A549 treated with DMSO at 1 μM for 4 hours (cell line): ENCODE data around the gene DCTN2. TPM values are rescaled to one million over a fixed set of nuclear protein-coding genes. Genes with fewer than 3 reads are reported as not detected.

Experiments used
- total RNA-seq: library from RNA; stranded (reverse); fragments of 200-300 nt; extraction: Qiagen RNA extraction; gene quantifications from 5 replicates; pipeline ENCODE4 v1.2.3, GENCODE V29; 2022; ENCODE audit warnings: low read depth

Gene DCTN2
- 103 to 160 TPM (median 117 TPM) in 5 replicates for total RNA-seq

GRCh38 chr12:57546438-57547287 is at the start of gene DCTN2:
DCTN2 (minus strand) TSS chr12:57547192; CDS start chr12:57547063, 129 bp downstream.

GRCh38 chr12:57590864-57591781 is 44.1 kb upstream of the DCTN2 start, which contains the start of gene PIP4K2C:
PIP4K2C (plus strand) TSS chr12:57591192; CDS start chr12:57591290, 98 bp downstream.

GRCh38 chr12:57549909-57550640 is 3.1 kb upstream of the DCTN2 start, which contains the start of gene KIF5A:
KIF5A (plus strand) TSS chr12:57550044; CDS start chr12:57550272, 228 bp downstream.

GRCh38 chr12:57522011-57522886 is 24.7 kb downstream of the DCTN2 start, which contains the start of gene MBD6:
MBD6 (plus strand) TSS chr12:57522824; CDS start chr12:57524304, 1,480 bp downstream.

GRCh38 chr12:57520053-57520818 is 26.8 kb downstream of the DCTN2 start, which contains the start of gene DDIT3:
DDIT3 (minus strand) TSS chr12:57520514; CDS start chr12:57517406, 3,108 bp downstream.

GRCh38 chr12:57487597-57488401 is 59.2 kb downstream of the DCTN2 start, which contains the start of gene MARS1:
MARS1 (plus strand) TSS chr12:57488068; CDS start chr12:57488091, 23 bp downstream.

Other genes with a start within 250 kb of the DCTN2 start
- 8.7 to 11.4 TPM (median 10.0 TPM) in 5 replicates for gene R3HDM2, start 116.1 kb downstream of the DCTN2 start, total RNA-seq
- gene INHBC, start 112.4 kb downstream of the DCTN2 start, total RNA-seq = not detected in 5 replicates
- 0.07 to 0.22 TPM (median 0.15 TPM) in 4 of 5 replicates, not detected in the other for gene INHBE, start 91.9 kb downstream of the DCTN2 start, total RNA-seq
- 9.3 to 13.8 TPM (median 11.2 TPM) in 5 replicates for gene GLI1, start 87.4 kb downstream of the DCTN2 start, total RNA-seq
- gene ARHGAP9, start 67.3 kb downstream of the DCTN2 start, total RNA-seq = 0.11 to 0.69 TPM (median 0.43 TPM) in 5 replicates
- 134 to 275 TPM (median 156 TPM) in 5 replicates for gene MARS1, start 59.1 kb downstream of the DCTN2 start, total RNA-seq
- gene DDIT3, start 26.7 kb downstream of the DCTN2 start, total RNA-seq = 26.2 to 39.6 TPM (median 33.3 TPM) in 5 replicates
- 24.5 to 31.9 TPM (median 28.6 TPM) in 5 replicates for gene MBD6, start 24.4 kb downstream of the DCTN2 start, total RNA-seq
- gene KIF5A, start 2.9 kb upstream of the DCTN2 start, total RNA-seq = 0.18 to 0.30 TPM (median 0.21 TPM) in 5 replicates
- 40.0 to 50.3 TPM (median 42.2 TPM) in 5 replicates for gene PIP4K2C, start 44.0 kb upstream of the DCTN2 start, total RNA-seq
- gene DTX3, start 57.6 kb upstream of the DCTN2 start, total RNA-seq = 17.1 to 19.8 TPM (median 17.7 TPM) in 5 replicates
- 5.6 to 6.9 TPM (median 6.1 TPM) in 5 replicates for gene ARHGEF25, start 64.2 kb upstream of the DCTN2 start, total RNA-seq
- gene B4GALNT1, start 86.0 kb upstream of the DCTN2 start, total RNA-seq = 34.2 to 52.4 TPM (median 46.8 TPM) in 5 replicates
- gene OS9, start 146.9 kb upstream of the DCTN2 start, total RNA-seq = 112 to 120 TPM (median 115 TPM) in 5 replicates
- gene AGAP2, start 191.6 kb upstream of the DCTN2 start, total RNA-seq = 0.06 to 0.17 TPM (median 0.13 TPM) in 5 replicates
- gene TSPAN31, start 197.8 kb upstream of the DCTN2 start, total RNA-seq = 15.5 to 19.6 TPM (median 18.9 TPM) in 5 replicates
- 245 to 308 TPM (median 257 TPM) in 5 replicates for gene CDK4, start 205.1 kb upstream of the DCTN2 start, total RNA-seq
- 4.9 to 7.8 TPM (median 7.3 TPM) in 5 replicates for gene MARCHF9, start 207.9 kb upstream of the DCTN2 start, total RNA-seq
- 2.0 to 4.0 TPM (median 2.2 TPM) in 5 replicates for gene CYP27B1, start 219.9 kb upstream of the DCTN2 start, total RNA-seq
- 52.8 to 58.9 TPM (median 56.8 TPM) in 5 replicates for gene METTL1, start 224.9 kb upstream of the DCTN2 start, total RNA-seq
- 6.0 to 6.8 TPM (median 6.5 TPM) in 5 replicates for gene EEF1AKMT3, start 225.4 kb upstream of the DCTN2 start, total RNA-seq
- 71.8 to 78.2 TPM (median 76.6 TPM) in 5 replicates for gene TSFM, start 235.6 kb upstream of the DCTN2 start, total RNA-seq